Neutrophil (primary cell): Measurements from ENCODE around the gene OGG1.
A peak's percentile ranks its signal among the peaks of the same experiment; 100 is the strongest.

ENCODE experiments used
- H3K27ac ChIP-seq: fragments of 200-600 bp; sonication (generic); 2 replicates; pipeline ENCODE4 v1.5.1; 2016; ENCODE audit warnings: mild to moderate bottlenecking, moderate library complexity
- H3K27me3 ChIP-seq: fragments of 200-600 bp; sonication (generic); 2 replicates; pipeline ENCODE4 v1.6.0; 2016; ENCODE audit warnings: mild to moderate bottlenecking
- H3K36me3 ChIP-seq: fragments of 200-600 bp; sonication (generic); 2 replicates; pipeline ENCODE4 v1.5.1; 2017
- H3K4me1 ChIP-seq, 2 experiments: fragments of 200-600 bp in 1 of 2; sonication (generic) in 1 of 2; 1 replicate in 1 of 2; 2 replicates in 1 of 2; pipeline versions ENCODE4 v1.5.1 to v1.6.1; 2013 to 2016; ENCODE audit warnings: low read depth in 1 of 2, low read length in 1 of 2, mild to moderate bottlenecking in 1 of 2, moderate library complexity in 1 of 2; ENCODE audit not compliant: control insufficient read depth in 1 of 2, insufficient read depth in 1 of 2
- H3K4me3 ChIP-seq, 2 experiments: fragments of 200-600 bp in 1 of 2; sonication (generic) in 1 of 2; 1 replicate in 1 of 2; 2 replicates in 1 of 2; pipeline ENCODE4 v1.5.1; 2013 to 2016; ENCODE audit warnings: low read depth in 1 of 2, low read length in 1 of 2, mild to moderate bottlenecking in 1 of 2, moderate library complexity in 1 of 2
- H3K9me3 ChIP-seq: fragments of 200-600 bp; sonication (generic); 2 replicates; pipeline ENCODE4 v1.5.1; 2016
- CTCF ChIP-seq: fragments of 200-600 bp; sonication (generic); IDR thresholded peaks from 2 replicates; pipeline ENCODE4 v1.5.1; 2016; ENCODE audit warnings: antibody characterized with exemption

OGG1 gene

GRCh38 chr3:9786209-9786739 is 36.5 kb downstream of the OGG1 start:
- Histone ChIP-seq H3K27ac (peak overlapping the region; percentile 47), H3K36me3 (peaks cover 83% of the 10 kb centered on the region), H3K27me3 (no peaks in the 10 kb centered on the region), H3K4me3 (no peak overlapping the region), H3K4me1 (peaks cover 28 to 29% of the 10 kb centered on the region in 2 experiments), H3K9me3 (no peaks in the 10 kb centered on the region)
- TF ChIP-seq CTCF: no peak

- Histone ChIP-seq H3K4me3 (no peak overlapping the region), H3K27me3 (no peaks in the 10 kb centered on the region), H3K9me3 (no peaks in the 10 kb centered on the region), H3K36me3 (peaks cover 80% of the 10 kb centered on the region), H3K4me1 (peaks cover 27 to 29% of the 10 kb centered on the region in 2 experiments), H3K27ac (peak overlapping the region; percentile 47)
- TF ChIP-seq CTCF: peak; percentile 58
Measured at GRCh38 chr3:9786825-9787669, 37.3 kb downstream of the OGG1 start.

- peaks cover 21 to 23% of the 10 kb centered on the region in 2 experiments for H3K4me1 ChIP-seq
- H3K4me3 ChIP-seq: no peak overlapping the region
- H3K27ac ChIP-seq: peak overlapping the region; percentile 47
- no peaks in the 10 kb centered on the region for H3K9me3 ChIP-seq
- no peak for TF ChIP-seq CTCF
- no peaks in the 10 kb centered on the region for H3K27me3 ChIP-seq
- H3K36me3 ChIP-seq: peaks cover 79% of the 10 kb centered on the region
Measured at GRCh38 chr3:9787714-9788113, 38.0 kb downstream of the OGG1 start.

- no peaks in the 10 kb centered on the region for H3K9me3 ChIP-seq
- H3K4me3 ChIP-seq: peak overlapping the region in 1 of 2 experiments; percentile 88
- peaks cover 58% of the 10 kb centered on the region for H3K36me3 ChIP-seq
- no peak for TF ChIP-seq CTCF
- H3K27me3 ChIP-seq: no peaks in the 10 kb centered on the region
- peaks cover 47 to 48% of the 10 kb centered on the region in 2 experiments for H3K4me1 ChIP-seq
- H3K27ac ChIP-seq: peak overlapping the region; percentile 99
Measured at GRCh38 chr3:9791127-9791526, 41.4 kb downstream of the OGG1 start.

GRCh38 chr3:9791790-9792404 is 42.1 kb downstream of the OGG1 start:
- peak overlapping the region; percentile 87 to 88 for H3K4me3 ChIP-seq
- H3K27me3 ChIP-seq: no peaks in the 10 kb centered on the region
- TF ChIP-seq CTCF: no peak
- peak overlapping the region; percentile 99 for H3K27ac ChIP-seq
- peaks cover 47 to 48% of the 10 kb centered on the region in 2 experiments for H3K4me1 ChIP-seq
- H3K36me3 ChIP-seq: peaks cover 56% of the 10 kb centered on the region
- no peaks in the 10 kb centered on the region for H3K9me3 ChIP-seq
